ENCODE data around the gene KCNK10.

DNA sequence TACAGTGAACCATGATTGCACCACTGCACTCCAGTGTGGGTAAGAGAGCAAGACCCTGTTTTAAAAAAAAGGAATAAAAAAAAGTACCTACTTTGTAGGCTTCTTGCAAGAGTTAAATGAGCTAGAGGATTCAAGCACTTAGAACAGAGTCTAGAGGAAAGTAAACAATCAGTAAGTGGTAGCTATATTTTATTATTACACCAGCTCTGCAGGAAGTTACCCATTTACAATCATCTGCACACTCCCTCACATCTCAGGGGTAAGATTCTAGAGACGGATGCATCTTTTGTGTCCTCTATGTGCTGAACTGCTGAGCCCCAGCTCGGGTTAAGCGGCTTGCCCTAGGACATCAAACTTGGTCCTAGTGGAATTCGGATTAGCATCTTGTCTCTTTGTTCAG lies 67.3 kb downstream of the KCNK10 start:
- TF ChIP-seq, protein P1, sequence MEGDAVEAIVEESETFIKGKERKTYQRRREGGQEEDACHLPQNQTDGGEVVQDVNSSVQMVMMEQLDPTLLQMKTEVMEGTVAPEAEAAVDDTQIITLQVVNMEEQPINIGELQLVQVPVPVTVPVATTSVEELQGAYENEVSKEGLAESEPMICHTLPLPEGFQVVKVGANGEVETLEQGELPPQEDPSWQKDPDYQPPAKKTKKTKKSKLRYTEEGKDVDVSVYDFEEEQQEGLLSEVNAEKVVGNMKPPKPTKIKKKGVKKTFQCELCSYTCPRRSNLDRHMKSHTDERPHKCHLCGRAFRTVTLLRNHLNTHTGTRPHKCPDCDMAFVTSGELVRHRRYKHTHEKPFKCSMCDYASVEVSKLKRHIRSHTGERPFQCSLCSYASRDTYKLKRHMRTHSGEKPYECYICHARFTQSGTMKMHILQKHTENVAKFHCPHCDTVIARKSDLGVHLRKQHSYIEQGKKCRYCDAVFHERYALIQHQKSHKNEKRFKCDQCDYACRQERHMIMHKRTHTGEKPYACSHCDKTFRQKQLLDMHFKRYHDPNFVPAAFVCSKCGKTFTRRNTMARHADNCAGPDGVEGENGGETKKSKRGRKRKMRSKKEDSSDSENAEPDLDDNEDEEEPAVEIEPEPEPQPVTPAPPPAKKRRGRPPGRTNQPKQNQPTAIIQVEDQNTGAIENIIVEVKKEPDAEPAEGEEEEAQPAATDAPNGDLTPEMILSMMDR (IDR thresholded peaks at IDR 0.05; ENCODE audit: low read depth, low read length), result no peak
- TF ChIP-seq MYC (IDR thresholded peaks at IDR 0.05; ENCODE audit: low read depth, low read length) (no peak), POLR2A (IDR thresholded peaks at IDR 0.05; ENCODE audit: extremely low read depth, insufficient read length) (no peak)
- TF ChIP-seq, protein P2, sequence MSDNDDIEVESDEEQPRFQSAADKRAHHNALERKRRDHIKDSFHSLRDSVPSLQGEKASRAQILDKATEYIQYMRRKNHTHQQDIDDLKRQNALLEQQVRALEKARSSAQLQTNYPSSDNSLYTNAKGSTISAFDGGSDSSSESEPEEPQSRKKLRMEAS (IDR thresholded peaks at IDR 0.05; ENCODE audit: low read depth, low read length), result no peak
